Spleen (tissue), 7 donors: Measurements from ENCODE around the gene MYCN.

Source experiments
- POLR2A ChIP-seq, 3 donors: fragments of 450-650 bp; IDR thresholded peaks; one replicate each; pipeline ENCODE4 v1.5.1; 2017; ENCODE audit warnings: antibody characterized with exemption in 3 of 3, mild to moderate bottlenecking in 1 of 3
- POLR2AphosphoS5 ChIP-seq, 3 donors: sonication (generic); formaldehyde crosslinking; IDR thresholded peaks; one replicate each; pipeline ENCODE4 v1.5.1; 2017; ENCODE audit warnings: antibody characterized with exemption in 3 of 3
- TF ChIP-seq, protein P1 (sequence below), 11 experiments: fragments of 200-600 bp in 7 of 11; fragments of 450-650 bp in 4 of 11; sonication (generic) in 4 of 11; IDR thresholded peaks in 8 of 11; conservative IDR thresholded peaks in 3 of 11; 1 replicate in 7 of 11; 2 replicates in 4 of 11; pipeline versions ENCODE4 v1.4.0 to v1.8.0; 2016 to 2021; ENCODE audit warnings: antibody characterized with exemption in 11 of 11, inconsistent platforms in 4 of 11, mild to moderate bottlenecking in 1 of 11
- donor health status: DM: no; HTN: no; CAD: no; lungs with moderate emphysema.
- donor health status: DM: no; HTN: no; CAD: no.
- donor health status: DM: no; HTN: no; CAD: no.

DNA sequence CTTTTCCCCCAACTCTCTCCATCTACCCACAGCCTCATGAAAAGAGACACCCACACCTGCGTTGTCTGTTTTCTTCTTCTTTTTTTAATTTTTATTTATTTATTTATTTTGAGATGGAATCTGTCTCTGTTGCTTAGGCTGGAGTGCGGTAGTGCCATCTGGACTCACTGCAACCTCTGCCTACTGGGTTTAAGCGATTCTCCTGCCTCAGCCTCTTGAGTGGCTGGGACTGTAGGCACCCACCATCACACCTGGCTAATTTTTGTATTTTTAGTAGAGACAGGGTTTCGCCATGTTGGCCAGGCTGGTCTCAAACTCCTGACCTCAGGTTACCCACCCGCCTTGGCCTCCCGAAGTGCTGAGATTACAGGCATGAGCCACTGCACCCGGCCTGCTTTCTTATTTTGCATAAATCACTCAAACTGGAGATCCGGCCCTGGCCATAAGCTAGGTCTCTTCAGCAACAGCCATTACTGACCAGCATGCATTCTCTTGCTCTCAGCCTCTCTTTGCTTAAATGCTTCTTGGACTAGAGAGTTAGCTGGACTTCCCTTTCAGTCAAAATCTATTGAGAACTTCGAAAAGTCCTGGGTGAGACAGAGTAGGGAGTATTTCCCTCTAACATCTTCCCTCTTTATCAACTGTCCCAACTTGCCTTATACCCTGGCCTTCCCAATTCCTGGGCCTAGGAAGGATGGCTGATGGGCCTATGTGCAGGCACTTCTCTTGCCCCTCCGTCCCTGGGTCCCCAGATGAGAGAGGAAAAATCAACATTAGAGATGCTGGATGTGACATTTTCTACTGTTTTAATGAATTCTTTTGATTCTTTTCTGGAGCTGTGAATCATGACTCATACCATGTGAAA, 27.3 kb downstream of the MYCN start:
- TF ChIP-seq, protein P1, sequence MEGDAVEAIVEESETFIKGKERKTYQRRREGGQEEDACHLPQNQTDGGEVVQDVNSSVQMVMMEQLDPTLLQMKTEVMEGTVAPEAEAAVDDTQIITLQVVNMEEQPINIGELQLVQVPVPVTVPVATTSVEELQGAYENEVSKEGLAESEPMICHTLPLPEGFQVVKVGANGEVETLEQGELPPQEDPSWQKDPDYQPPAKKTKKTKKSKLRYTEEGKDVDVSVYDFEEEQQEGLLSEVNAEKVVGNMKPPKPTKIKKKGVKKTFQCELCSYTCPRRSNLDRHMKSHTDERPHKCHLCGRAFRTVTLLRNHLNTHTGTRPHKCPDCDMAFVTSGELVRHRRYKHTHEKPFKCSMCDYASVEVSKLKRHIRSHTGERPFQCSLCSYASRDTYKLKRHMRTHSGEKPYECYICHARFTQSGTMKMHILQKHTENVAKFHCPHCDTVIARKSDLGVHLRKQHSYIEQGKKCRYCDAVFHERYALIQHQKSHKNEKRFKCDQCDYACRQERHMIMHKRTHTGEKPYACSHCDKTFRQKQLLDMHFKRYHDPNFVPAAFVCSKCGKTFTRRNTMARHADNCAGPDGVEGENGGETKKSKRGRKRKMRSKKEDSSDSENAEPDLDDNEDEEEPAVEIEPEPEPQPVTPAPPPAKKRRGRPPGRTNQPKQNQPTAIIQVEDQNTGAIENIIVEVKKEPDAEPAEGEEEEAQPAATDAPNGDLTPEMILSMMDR (IDR thresholded peaks at IDR 0.05 in 8 of 11, conservative IDR thresholded peaks at IDR 0.05 in 3 of 11): no peak
- TF ChIP-seq POLR2A (IDR thresholded peaks at IDR 0.05) (no peak), POLR2AphosphoS5 (IDR thresholded peaks at IDR 0.05) (no peak)
